Epidermal melanocyte (primary cell): Measurements from ENCODE around the gene WHAMM.
A peak's percentile ranks its signal among the peaks of the same experiment; 100 is the strongest.

Experiments used
- DNase-seq: peaks from one replicate; pipeline ENCODE4 v3.0.0; 2011; ENCODE audit warnings: low spot score; ENCODE audit not compliant: insufficient read length

WHAMM gene

DNA sequence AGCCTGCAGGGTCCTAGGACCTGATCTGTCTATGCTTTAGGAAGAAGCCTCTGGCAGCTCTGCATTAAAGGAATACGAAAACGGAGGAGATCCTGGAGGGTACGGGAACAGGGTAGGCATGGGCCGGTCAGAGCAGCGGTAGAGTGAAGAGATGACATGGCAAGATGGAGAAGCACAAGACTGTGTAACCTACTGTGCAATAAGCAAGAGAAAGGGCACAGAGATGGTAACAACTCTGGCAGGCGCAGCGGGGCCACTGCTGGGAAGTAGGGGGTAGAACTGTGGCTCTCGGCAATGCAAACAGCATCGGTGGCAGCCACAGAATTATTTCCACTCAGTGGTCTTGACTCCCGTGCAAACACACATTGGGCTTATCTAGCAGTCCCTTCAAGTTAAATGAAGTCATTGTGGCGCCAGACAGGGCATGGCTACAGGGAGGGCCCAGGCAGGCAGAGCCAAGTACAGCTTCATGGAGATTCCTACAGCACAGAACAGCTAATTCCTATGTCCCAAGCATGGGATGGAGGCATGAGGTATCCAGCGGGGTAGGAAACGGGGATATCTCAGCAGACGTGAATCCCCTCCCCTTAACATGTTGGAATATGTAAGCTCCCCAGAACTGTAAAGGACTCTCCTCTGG is 28.8 kb downstream of the WHAMM start:
- DNase-seq: no peak

- no peak for DNase-seq
These were observed 29.7 kb downstream of the WHAMM start for GRCh38 chr15:82839136-82839535.

DNA sequence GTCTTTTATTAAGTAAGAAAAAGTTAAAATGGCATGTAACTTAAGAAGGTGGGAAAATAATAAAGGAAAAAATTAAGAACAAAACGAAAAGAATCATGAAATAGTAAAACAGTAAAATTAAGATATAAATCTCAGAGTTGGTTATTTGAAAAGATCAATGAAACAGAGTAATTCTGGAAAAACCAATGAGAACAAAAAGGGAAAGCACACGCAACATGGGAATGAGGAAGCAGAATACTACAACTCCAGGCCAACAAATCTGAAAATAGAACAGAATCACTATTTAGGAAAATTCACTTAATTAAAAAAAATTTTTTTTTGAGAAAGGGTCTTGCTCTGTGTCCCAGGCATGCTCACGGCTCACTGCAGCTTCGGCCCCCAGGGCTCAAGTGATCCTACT is 30.7 kb downstream of the WHAMM start:
- DNase-seq: no peak

- no peak for DNase-seq
These were observed 34.1 kb downstream of the WHAMM start for GRCh38 chr15:82843566-82843965.

- DNase-seq: no peak
These were observed 36.3 kb downstream of the WHAMM start for GRCh38 chr15:82845686-82846085.

- DNase-seq: no peak
These were observed 37.2 kb downstream of the WHAMM start for GRCh38 chr15:82846621-82847020.

DNA sequence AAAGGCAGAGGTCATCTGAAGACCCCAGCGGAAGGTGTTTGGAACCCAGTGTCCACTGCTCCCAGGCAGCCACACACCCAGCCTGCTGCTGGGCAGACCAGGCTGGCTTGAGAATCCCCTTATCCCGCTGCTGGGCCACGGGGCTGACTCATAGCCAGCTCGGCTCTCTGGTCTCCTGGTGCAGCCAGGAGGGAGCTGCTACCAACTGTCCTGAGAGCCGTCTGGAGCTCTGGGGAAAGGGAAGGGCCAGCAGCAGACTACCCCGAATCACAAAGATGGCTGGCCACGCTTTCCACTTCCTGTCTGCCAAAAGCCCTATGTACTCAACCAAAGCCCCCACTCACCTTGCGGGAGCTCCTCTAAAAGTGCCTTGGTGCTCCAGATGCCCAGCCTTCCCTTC is 38.3 kb downstream of the WHAMM start:
- no peak for DNase-seq

GRCh38 chr15:82848241-82848993 is 39.0 kb downstream of the WHAMM start:
- no peak for DNase-seq

DNA sequence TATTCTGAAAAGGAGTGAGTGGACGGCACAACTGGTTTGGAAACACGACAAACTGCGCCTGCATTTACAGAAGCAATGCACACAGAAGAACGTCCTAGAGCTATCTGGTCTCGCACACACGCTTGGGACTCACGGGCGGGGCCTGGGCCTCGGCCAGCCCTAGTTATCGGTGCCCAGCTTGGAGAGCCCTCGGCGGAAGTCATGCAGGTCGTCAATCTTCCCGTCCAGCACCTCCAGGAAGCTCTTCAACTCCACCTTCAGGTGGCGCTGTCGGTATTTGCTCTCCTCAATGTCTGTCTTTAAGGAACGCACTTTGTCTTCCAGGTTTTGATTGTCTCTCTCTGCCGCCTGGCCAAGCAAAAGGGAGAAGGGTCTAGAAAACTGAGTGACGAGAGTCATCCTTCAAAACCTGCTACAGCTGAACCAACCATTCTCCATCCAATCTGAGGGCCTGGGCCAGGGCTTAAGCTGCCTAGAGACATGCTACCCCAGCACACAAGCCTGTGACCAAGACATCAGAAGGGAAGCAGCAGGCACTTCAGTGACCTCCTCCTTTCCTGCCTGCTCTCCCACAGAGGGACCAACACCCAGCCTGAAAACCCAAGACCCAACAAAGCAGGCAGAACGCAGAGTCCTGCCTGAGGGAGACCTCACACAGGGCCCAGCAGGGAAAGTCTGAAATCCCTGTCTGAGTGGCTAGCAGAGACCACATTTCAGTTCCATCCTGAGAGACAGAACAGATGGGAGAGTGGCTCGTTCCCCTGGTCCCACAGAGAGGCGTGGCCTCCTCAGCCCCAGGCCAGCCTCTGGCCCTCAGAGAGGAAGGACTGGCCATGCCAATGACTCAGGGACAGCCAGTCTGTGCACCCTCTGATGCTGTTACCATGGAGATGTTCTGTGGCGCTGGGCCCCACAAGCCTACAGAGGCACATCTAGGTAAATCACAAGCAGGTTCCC is 40.4 kb downstream of the WHAMM start:
- no peak for DNase-seq

GRCh38 chr15:82850731-82851130 is 41.3 kb downstream of the WHAMM start:
- peak; percentile 44 for DNase-seq

DNA sequence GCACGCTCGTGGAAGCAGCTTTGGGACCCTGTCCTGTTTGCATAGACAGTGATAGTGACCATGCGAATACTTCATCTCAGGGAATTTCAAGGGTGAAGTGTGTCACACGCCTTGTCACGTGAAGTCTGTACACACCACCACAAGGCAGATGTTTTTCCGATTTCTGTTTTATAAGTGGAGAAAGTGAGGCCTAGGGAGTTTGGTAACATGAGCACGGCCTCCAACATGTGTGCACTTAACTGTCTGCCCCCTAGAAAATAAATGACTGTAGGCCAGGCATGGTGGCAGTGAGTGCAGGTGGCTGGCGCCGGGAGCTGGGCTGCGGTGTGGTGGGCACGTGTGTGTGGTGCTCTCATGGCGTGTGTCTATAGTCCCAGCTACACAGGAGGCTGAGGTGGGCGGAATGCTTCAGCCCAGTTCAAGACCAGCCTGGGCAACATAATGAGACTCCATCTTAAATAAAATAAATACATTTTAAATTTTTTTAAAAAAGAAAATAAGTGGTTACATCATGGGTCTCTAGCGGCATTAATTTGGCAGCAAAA is 42.0 kb downstream of the WHAMM start:
- DNase-seq: no peak

DNA sequence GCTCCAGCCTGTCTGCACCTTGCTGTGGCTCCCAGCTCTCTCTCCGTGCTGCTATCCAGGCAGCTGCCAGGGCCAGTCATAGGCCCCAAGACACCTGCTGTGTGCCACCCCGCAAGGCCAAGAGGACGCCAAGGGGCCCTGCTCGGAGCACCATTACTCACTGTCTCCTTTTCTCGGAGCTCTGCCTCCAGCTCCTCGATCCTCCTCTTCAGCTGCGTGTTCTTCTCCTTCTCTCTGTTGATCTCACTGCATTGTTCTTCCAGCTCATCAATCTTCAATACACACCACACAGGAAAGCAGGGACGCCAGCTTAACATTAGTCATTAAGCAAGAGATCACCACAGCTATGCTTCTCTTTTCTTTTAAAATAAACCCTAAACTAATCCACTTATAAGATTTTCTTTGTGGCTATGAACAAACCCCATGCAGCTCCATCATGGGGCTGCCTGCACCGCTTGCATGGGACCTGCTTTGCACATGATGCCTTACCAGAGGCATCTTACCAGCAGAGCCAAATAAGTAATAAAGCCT is 42.6 kb downstream of the WHAMM start:
- no peak for DNase-seq

DNA sequence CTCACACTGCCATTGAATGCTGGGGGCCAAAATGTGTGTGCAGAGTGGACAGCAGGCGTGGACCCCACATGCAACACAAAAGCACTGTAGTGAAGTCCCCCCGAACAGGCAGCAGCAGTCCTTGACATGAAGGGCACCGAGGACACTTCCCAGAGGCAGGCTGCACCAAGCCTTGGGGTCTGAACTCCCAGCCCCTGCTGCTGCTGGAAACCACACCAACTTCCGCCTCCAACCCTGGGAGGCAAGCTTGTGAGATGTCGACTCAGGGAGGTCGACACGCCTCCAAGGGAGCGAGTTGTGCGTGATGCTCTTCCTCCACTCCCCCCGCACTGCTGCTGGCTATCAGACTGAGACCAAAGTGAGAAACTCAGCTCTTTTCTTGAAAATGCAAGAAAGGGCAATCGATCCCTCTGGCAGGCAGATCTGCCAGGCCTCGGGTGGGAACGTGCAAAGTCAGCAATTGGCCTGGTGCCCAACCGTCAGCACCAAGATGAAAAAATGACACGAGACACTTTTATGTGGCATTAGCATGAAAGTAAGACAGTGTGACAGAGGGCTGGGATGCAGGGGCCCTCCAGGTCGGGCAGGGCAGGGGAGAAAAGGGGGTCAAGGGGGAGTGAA is 43.6 kb downstream of the WHAMM start:
- DNase-seq: no peak

DNA sequence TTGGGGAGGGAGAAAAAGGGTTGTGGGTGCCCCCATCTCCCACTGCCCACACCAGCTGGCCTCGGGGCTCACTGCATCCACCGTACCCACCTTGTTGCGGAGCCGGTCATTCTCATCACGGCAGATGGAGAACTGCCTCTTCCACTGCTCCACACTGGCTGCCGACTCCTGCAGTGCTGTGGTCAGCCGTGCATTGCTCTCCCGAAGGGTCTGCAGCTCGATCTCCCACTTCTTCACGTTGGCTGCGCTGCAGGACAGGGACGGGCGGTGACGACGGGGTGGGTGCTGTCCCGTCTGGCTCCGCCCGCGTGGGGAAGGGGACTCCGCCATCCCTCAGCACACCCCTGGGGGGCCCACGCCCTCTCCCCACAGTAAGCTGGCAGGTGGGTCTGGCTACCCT is 45.1 kb downstream of the WHAMM start:
- no peak for DNase-seq

- no peak for DNase-seq
These were observed 46.1 kb downstream of the WHAMM start for GRCh38 chr15:82855286-82856100.

DNA sequence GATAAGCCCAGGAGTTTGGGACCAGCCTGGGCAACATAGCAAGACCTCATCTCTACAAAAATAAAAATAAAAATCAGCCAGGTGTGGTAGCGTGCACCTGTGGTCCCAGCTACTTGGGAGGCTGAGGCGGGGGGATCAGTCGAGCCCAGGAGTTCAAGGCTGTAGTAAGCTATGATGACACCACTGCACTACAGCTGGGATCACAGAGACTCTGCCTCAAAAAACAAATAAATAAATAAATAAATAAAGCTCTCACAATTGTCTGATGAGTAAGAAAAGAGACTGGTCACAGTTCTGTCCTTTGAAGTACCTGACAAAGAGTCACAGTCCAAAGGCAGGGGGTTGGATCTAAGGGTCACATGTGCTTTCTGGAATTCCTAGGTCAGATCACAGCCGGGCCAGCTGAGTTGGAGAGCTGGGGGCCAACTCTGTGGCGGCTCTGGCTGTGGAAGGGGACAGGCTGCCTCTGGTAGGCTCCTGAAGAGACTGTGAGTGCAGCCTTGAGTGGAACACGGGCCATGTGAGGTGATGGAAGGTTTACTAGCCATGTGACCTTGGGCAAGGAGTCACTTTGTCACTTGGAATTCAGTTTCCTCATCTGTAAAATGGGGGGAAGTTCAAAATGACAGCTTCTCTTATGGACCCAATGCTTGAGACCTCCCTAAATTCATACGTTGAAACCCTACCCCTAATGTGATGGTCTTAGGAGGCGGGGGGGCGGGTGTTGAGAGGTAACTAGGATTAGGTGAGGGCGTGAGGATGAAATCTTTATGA is 47.2 kb downstream of the WHAMM start:
- no peak for DNase-seq

GRCh38 chr15:82858932-82859331 is 49.5 kb downstream of the WHAMM start:
- DNase-seq: no peak

DNA sequence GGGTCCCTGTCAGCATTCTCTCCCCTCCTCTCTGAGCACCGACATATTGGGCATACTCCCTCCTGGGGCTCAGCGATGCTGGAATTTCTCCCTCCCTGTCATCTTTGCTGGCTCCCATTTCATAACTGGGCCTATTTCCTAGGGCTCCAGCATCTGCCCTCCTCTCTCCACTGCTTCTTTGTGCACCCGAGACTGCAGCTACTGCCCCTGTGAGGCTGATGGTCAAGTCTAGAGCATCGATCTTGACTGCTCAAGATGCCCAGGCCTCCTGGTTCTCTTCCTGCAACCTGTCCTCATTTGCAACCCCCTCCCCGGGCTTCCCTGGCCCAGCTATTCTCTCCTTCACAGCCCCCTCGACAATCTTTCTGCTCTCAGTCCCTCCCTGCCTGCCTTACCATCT is 53.5 kb downstream of the WHAMM start:
- no peak for DNase-seq

GRCh38 chr15:82864967-82865366 is 55.5 kb downstream of the WHAMM start:
- no peak for DNase-seq
